Spinal cord (tissue), 10 donors: ENCODE data around the gene PYCARD. TPM values are rescaled to one million over a fixed set of nuclear protein-coding genes. Genes with fewer than 3 reads are reported as not detected.
"Not testable (repeated sequence)": the region's sequence is repeated elsewhere in the genome, so short reads cannot be mapped to it uniquely, and the experiment has no call there.

Source experiments
- DNase-seq, 6 donors: peaks; one replicate each; pipeline versions ENCODE4 v3.0.0 to v3.0.0-alpha.2; 2013 to 2015; ENCODE audit warnings: low spot score in 6 of 6, low read depth in 4 of 6
- H3K27ac ChIP-seq: one replicate; pipeline ENCODE4 v1.5.1; 2013; ENCODE audit warnings: low read depth, low read length, control low read depth
- H3K27me3 ChIP-seq: one replicate; pipeline ENCODE4 v1.6.1; 2013; ENCODE audit warnings: low read length; ENCODE audit not compliant: control insufficient read depth, insufficient read depth
- H3K36me3 ChIP-seq: one replicate; pipeline ENCODE4 v1.6.1; 2013; ENCODE audit warnings: low read length; ENCODE audit not compliant: control insufficient read depth, insufficient read depth
- H3K4me1 ChIP-seq: one replicate; pipeline ENCODE4 v1.6.1; 2013; ENCODE audit warnings: low read length; ENCODE audit not compliant: control insufficient read depth, insufficient read depth
- H3K4me3 ChIP-seq: one replicate; pipeline ENCODE4 v1.5.1; 2013; ENCODE audit warnings: low read depth, low read length, control low read depth
- H3K9me3 ChIP-seq: one replicate; pipeline ENCODE4 v1.6.1; 2013; ENCODE audit warnings: low read length; ENCODE audit not compliant: control insufficient read depth, insufficient read depth
- WGBS: methylation state at CpG from one replicate; pipeline ENCODE4 v1.1.5; 2013; ENCODE audit warnings: missing lambda C conversion rate; ENCODE audit not compliant: insufficient coverage; 5-methylcytosine and 5-hydroxymethylcytosine counted together
- long read RNA-seq, 4 donors: transcript quantifications; one replicate each; lab custom pipeline, GENCODE V29; 2026
- polyA plus RNA-seq, 2 donors: library from polyadenylated mRNA; unstranded; fragments of 120-200 nt; gene quantifications; one replicate each; pipeline ENCODE4 v1.2.1, GENCODE V29; 2013; ENCODE audit not compliant: insufficient read length in 2 of 2
- total RNA-seq, 2 donors: library from RNA; depleted of rRNA in 1 of 2; stranded (reverse); fragments of 120-200 nt in 1 of 2; fragments of >200 nt in 1 of 2; gene quantifications; one replicate each; pipeline versions ENCODE4 v1.2.3 to v1.2.4, GENCODE V29; 2013 to 2014
- donor health status: healthy.

PYCARD gene
- total RNA-seq (10 to 100 TPM; 10.6 to 14.3 TPM), polyA plus RNA-seq (1 to 10 TPM; 6.8 to 7.6 TPM)
- long read RNA-seq, donor 1, partial matches to known transcripts, result 0 of 5 reads
- long read RNA-seq, donor 1, other reads (novel, unspliced or antisense), result 0 of 5 reads
- long read RNA-seq, donor 2, partial matches to known transcripts, result 0 of 1 reads
- long read RNA-seq, donor 2, other reads (novel, unspliced or antisense), result 0 of 1 reads
- long read RNA-seq, donor 3, transcript PYCARD-201 (3 exons, 990 nt), result major isoform, 5 of 5 reads
- long read RNA-seq, donor 3, partial matches to known transcripts, result 0 of 5 reads
- long read RNA-seq, donor 3, other reads (novel, unspliced or antisense), result 0 of 5 reads
- long read RNA-seq, donor 4, transcript PYCARD-201 (3 exons, 990 nt), result major isoform, 37 of 43 reads
- long read RNA-seq, donor 4, transcript PYCARD-202 (2 exons, 696 nt), result minor isoform, 5 of 43 reads
- long read RNA-seq, donor 4, partial matches to known transcripts, result 0 of 43 reads
- long read RNA-seq, donor 4, other reads (novel, unspliced or antisense), result 0 of 43 reads

DNA sequence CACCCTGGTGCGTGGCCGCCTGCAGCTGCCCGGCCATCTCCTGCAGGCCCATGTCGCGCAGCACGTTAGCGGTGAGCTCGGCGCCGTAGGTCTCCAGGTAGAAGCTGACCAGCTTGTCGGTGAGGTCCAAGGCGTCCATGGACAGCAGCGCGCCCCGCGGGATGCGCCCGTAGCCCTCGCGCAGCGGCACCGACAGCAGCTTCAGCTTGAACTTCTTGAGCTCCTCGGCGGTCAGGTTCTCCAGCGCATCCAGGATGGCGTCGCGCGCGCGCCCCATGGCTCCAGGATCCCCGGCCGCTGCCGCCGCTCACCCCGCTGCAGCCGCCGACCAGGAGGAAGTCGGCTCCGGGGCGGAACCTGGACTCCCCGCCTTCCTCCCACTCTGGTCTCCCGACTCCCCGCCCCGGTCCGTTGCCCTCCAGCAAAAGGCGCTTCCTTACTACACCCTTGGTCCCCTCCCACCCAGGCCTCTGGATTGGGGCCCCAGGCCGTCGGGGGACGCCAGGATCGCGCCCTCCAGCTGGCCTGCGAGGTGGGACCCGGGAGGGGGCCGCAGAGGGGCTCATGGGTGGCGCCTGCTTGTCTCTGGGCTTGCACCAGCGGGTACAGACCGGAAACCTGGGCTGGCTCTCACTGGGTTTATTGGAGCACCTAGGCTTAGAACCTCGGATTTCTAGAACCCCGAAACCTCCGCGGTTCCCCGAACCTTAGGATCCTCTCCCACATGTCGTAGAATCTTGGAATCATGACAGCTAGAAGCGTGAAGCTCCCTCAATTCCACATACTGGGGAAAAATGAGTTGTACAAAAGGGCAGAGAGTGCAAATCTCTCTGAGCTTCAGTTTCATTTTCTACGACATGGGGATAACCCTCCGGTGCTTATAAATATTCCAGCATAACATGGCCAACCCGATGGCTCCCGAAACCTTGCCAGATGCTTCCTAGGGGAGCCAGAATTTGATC, at the start of gene PYCARD:
TSS of gene PYCARD (minus strand) at position 347 of the 962 bp plus-strand sequence. CDS start at position 277, 70 bp downstream.
- DNase-seq, result peak in 1 of 6 donors; percentile 21
- 8% methylated on average over 62 of the region's 69 CpGs for WGBS
- peaks cover 20% of the 10 kb centered on the region for H3K27me3 ChIP-seq
- H3K4me1 ChIP-seq, result peaks cover 17% of the 10 kb centered on the region
- peaks cover 18% of the 10 kb centered on the region for H3K36me3 ChIP-seq
- no peaks in the 10 kb centered on the region for H3K9me3 ChIP-seq
- H3K27ac ChIP-seq, result no peak within 1 kb of the TSS
- peak within 1 kb of the TSS; percentile 20 for H3K4me3 ChIP-seq

DNA sequence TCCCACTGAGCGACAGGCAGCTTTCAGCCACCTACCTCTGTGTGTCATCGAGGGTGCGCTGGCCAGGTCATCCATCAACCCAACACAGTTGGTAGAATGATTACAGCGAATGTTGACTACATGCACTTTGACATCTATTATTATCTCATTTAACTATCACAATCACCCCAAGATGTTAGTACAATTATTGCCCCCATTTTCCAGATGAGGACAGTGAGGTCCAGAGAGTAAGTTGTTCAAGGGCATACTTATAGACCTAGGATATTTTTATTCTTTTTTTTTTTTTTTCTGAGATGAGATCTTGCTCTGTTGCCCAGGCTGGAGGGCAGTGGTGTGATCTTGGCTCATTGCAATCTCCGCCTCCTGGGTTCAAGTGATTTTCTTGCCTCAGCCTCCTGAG, 48.9 kb upstream of the PYCARD start:
- no peak for DNase-seq
- no peaks in the 10 kb centered on the region for H3K27me3 ChIP-seq
- no peaks in the 10 kb centered on the region for H3K9me3 ChIP-seq
- 100% methylated on average over 3 of the region's 5 CpGs for WGBS
- H3K27ac ChIP-seq, result no peak overlapping the region
- no peaks in the 10 kb centered on the region for H3K4me1 ChIP-seq
- no peaks in the 10 kb centered on the region for H3K36me3 ChIP-seq
- H3K4me3 ChIP-seq, result no peak overlapping the region

DNA sequence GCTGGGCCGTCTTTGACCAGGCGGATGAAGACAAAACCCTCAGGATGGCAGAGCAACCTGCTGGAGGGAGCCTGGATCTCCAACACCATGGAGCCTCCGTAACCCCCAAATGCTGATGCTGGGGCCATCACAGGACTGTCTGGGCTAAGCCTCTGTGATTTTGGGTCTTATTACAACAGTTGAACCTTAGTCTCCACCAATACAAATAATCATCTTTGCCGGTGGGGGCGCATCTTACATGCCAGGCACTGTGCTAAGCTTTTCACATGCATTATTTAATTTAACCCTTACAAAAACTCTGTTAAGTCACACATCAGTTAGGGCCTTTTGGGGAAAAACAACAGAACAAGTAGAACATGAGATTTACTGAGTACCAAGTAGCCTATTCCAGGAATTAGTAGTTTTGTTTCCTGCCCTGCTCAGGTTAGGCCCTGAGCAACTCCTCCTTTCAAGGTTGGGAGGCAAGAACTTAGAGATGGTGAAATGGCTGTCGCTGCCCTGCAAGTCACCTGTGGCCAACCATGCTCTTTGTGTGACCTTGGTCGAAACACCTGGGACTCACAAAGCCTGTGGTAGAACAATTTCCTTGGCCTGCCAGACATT, 48.3 kb upstream of the PYCARD start:
- Histone ChIP-seq H3K4me3 (no peak overlapping the region), H3K27ac (no peak overlapping the region), H3K4me1 (no peaks in the 10 kb centered on the region), H3K27me3 (no peaks in the 10 kb centered on the region), H3K9me3 (no peaks in the 10 kb centered on the region), H3K36me3 (no peaks in the 10 kb centered on the region)
- WGBS, result 94% methylated on average over 7 of the region's 7 CpGs
- DNase-seq, result no peak

DNA sequence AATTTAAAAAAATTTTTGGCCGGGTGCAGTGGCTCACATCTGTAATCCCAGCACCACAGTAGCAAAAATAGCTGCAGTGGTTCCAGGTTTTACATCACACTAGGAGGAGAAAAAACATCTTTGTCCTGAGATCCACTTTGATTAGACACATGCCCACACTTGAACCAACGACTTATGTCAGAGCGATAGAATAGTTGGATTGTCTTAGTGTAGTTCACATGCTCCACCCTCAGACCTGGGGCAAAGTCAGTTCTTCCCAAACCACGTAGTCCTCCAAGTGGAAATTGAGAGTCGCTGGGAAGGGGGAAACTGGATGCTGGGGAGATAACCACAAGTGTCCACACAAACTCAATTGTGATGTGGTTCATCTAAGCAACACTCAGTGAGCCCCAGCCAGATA, 45.8 kb upstream of the PYCARD start:
- Histone ChIP-seq H3K9me3 (no peaks in the 10 kb centered on the region), H3K4me1 (no peaks in the 10 kb centered on the region), H3K27ac (no peak overlapping the region), H3K36me3 (no peaks in the 10 kb centered on the region), H3K27me3 (no peaks in the 10 kb centered on the region), H3K4me3 (no peak overlapping the region)
- 79% methylated on average over 3 of the region's 5 CpGs for WGBS
- DNase-seq, result no peak

DNA sequence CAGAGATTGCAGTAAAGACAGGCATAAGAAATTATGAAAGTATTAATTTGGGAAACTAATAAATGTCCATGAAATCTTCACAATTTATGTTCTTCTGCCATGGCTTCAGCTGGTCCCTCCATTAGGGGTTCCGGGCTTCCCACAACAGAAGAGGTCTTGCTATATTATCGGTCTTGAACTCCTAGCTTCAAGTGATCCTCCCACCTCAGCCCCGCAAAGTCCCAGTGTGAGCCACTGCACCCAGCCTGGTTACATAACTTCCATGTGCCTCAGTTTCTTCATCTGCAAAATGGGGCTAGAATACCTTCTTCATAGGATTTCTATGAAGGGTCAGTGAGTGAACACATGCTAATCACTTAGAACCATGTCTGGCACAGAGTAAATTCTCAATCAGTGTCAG, 43.7 kb upstream of the PYCARD start:
- H3K9me3 ChIP-seq, result no peaks in the 10 kb centered on the region
- no peaks in the 10 kb centered on the region for H3K27me3 ChIP-seq
- 95% methylated on average over 2 of the region's 3 CpGs for WGBS
- H3K27ac ChIP-seq, result no peak overlapping the region
- no peaks in the 10 kb centered on the region for H3K36me3 ChIP-seq
- no peaks in the 10 kb centered on the region for H3K4me1 ChIP-seq
- DNase-seq, result no peak
- no peak overlapping the region for H3K4me3 ChIP-seq

DNA sequence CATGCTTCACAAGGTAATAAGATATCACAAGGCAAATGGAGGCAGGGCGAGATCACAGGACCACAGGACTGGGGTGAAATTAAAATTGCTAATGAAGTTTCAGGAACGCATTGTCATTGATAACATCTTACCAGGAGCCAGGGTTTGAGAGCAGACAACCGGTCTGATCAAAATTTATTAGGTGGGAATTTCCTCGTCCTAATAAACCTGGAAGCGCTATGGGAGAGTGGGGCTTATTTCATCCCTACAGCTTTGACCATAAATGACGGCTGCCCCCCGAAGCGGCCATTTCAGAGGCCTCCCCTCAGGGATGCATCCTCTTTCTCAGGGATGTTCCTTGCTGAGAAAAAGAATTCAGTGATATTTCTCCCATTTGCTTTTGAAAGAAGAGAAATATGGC, 43.0 kb upstream of the PYCARD start:
- H3K27ac ChIP-seq, DNase-seq, H3K36me3 ChIP-seq, H3K4me3 ChIP-seq, H3K9me3 ChIP-seq, H3K27me3 ChIP-seq, H3K4me1 ChIP-seq: not testable (repeated sequence)
- no CpG with 5 or more reads among the region's 8 CpGs for WGBS

DNA sequence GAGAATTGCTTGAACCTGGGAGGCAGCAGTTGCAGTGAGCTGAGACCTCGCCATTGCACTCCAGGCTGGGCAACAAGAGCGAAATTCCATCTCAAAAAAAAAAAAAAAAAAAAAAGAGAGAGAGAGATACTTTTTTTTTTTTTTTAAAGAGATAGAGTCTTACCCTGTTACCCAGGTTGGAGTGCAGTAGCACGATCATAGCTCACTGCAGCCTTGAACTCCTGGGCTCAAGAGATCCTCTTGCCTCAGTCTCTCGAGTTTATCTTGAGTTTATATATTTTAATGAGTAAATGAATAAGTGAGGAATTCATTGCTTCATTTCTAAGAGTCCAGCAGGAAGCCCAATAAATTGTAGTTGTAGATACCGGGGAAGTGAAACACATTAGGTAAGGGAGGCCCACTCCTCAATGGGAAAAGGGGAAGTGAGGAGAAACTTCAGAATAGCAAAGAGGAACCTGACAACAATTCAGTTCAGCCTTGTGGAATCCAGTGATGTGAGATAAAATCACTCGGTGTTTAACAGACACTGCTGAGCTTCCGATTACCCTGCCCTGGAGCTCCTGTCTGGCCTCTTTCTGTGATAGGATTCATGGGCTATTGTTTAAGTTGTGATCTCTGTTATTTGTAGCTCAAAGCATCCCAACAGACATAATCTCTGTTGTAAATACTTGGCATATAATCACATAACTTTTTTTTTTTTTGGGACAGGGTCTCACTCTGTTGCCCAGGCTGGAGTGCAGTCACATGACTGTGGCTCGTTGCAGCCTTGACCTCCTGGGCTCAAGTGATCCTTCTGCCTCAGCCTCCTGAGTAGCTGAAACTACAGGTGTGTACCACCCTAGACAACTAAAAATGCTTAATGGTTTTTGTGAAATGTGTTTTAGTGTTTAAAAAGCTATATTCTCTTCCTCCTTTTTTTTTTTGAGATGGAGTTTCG, 41.4 kb upstream of the PYCARD start:
- DNase-seq, result no peak
- no peaks in the 10 kb centered on the region for H3K27me3 ChIP-seq
- 47% methylated on average over 3 of the region's 9 CpGs for WGBS
- H3K9me3 ChIP-seq, result no peaks in the 10 kb centered on the region
- no peak overlapping the region for H3K4me3 ChIP-seq
- no peaks in the 10 kb centered on the region for H3K36me3 ChIP-seq
- no peak overlapping the region for H3K27ac ChIP-seq
- no peaks in the 10 kb centered on the region for H3K4me1 ChIP-seq

DNA sequence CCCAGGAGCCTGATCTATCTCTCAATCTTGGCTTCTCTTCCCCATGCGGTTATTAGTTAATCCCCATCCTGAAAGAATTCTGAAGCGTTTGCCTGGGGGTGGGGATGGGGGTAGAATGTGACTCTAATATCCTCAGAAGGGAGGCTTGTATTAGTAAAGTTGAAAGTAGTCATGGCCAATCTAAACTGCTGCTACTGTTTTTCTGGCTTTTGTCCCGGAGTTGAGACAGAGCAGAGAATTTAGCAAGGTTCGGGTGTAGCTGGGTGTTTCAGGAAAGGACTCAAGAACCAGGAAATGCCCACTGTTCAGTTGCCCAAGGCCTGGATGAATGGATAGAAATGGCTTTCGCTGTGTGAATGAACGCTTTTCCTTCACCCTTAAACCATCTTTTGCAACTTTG, 39.6 kb upstream of the PYCARD start:
- Histone ChIP-seq H3K9me3 (no peaks in the 10 kb centered on the region), H3K36me3 (no peaks in the 10 kb centered on the region), H3K4me1 (no peaks in the 10 kb centered on the region), H3K27ac (no peak overlapping the region), H3K4me3 (no peak overlapping the region), H3K27me3 (no peaks in the 10 kb centered on the region)
- 56% methylated on average over 3 of the region's 6 CpGs for WGBS
- DNase-seq, result peak in 1 of 6 donors; percentile 12
